HG03280 (cell line): Measurements from ENCODE around the gene ITCH.
"Not testable (repeated sequence)": the region's sequence is repeated elsewhere in the genome, so short reads cannot be mapped to it uniquely, and the experiment has no call there.

ENCODE experiments used
- ATAC-seq: cut with Tn5 transposase; IDR thresholded peaks from one replicate; pipeline ENCODE4 v1.9.1; 2021; ENCODE audit warnings: mild to moderate bottlenecking, moderate library complexity; ENCODE audit not compliant: unreplicated experiment

ITCH gene

GRCh38 chr20:34375977-34376430 lies 12.9 kb downstream of the ITCH start:
- no peak for ATAC-seq

GRCh38 chr20:34377072-34377847 lies 14.2 kb downstream of the ITCH start:
- ATAC-seq = peak; percentile 73

GRCh38 chr20:34382174-34382573 lies 19.1 kb downstream of the ITCH start:
- ATAC-seq = no peak

GRCh38 chr20:34382877-34383455 lies 19.9 kb downstream of the ITCH start:
- not testable (repeated sequence) for ATAC-seq

- no peak for ATAC-seq
Measured at GRCh38 chr20:34385464-34385863, 22.4 kb downstream of the ITCH start.

GRCh38 chr20:34388000-34388399 lies 24.9 kb downstream of the ITCH start:
- no peak for ATAC-seq

GRCh38 chr20:34388678-34389077 lies 25.6 kb downstream of the ITCH start:
- no peak for ATAC-seq

- no peak for ATAC-seq
Measured at GRCh38 chr20:34389206-34389953, 26.3 kb downstream of the ITCH start.

GRCh38 chr20:34389954-34390555 lies 27.0 kb downstream of the ITCH start:
- ATAC-seq = no peak

- ATAC-seq = no peak
Measured at GRCh38 chr20:34396408-34396807, 33.3 kb downstream of the ITCH start.

- no peak for ATAC-seq
Measured at GRCh38 chr20:34397096-34397495, 34.0 kb downstream of the ITCH start.

- ATAC-seq = not testable (repeated sequence)
Measured at GRCh38 chr20:34400776-34401175, 37.7 kb downstream of the ITCH start.

- ATAC-seq = no peak
Measured at GRCh38 chr20:34401741-34402455, 38.8 kb downstream of the ITCH start.

GRCh38 chr20:34402461-34402860 lies 39.4 kb downstream of the ITCH start:
- ATAC-seq = no peak

GRCh38 chr20:34403063-34403827 lies 40.2 kb downstream of the ITCH start:
- ATAC-seq = no peak

GRCh38 chr20:34403908-34404307 lies 40.8 kb downstream of the ITCH start:
- ATAC-seq = no peak

- no peak for ATAC-seq
Measured at GRCh38 chr20:34404803-34405202, 41.7 kb downstream of the ITCH start.

- ATAC-seq = not testable (repeated sequence)
Measured at GRCh38 chr20:34405247-34405651, 42.2 kb downstream of the ITCH start.

- ATAC-seq = not testable (repeated sequence)
Measured at GRCh38 chr20:34405942-34406341, 42.9 kb downstream of the ITCH start.

- ATAC-seq = no peak
Measured at GRCh38 chr20:34407962-34408474, 44.9 kb downstream of the ITCH start.
